K562 (cell line): ENCODE data around the gene C3orf85. TPM values are rescaled to one million over a fixed set of nuclear protein-coding genes. Genes with fewer than 3 reads are reported as not detected.

ENCODE experiments used
- ATAC-seq: fragments of 200-7000 bp; cut with Tn5 transposase; 3 replicates; pipeline ENCODE4 v1.9.1; 2020; ENCODE audit warnings: moderate library complexity
- BruUV-seq: library from RNA; stranded (reverse); fragments of 400-500 nt; replicated peaks from 2 replicates; lab custom pipeline; 2021; lab: Mats Ljungman, UMichigan
- CTCF ChIA-PET: fragments of 300-600 bp; formaldehyde crosslinking; extraction: SDS; loops from one replicate; lab custom pipeline; 2021; ENCODE audit warnings: low intra/inter-chr PET ratio; lab: Yijun Ruan, JAX
- POLR2A ChIA-PET: fragments of 300-600, 350-650 bp; sonication (Branson Sonifier 250); formaldehyde crosslinking; extraction: SDS; loops from one replicate; lab custom pipeline; 2021; ENCODE audit warnings: antibody characterized with exemption, inconsistent platforms; lab: Yijun Ruan, JAX
- DNase-seq, 4 experiments: peaks; one replicate each; pipeline versions ENCODE4 v3.0.0 to v3.0.0-alpha.2; 2011 to 2018; ENCODE audit warnings: low spot score in 3 of 4, mixed read lengths in 3 of 4; ENCODE audit errors: extremely low read depth in 1 of 4
- FAIRE-seq: peaks from 2 replicates; lab custom pipeline; 2011; peaks lifted over from hg19 to GRCh38; lab: Jason Lieb, UNC
- H2AFZ ChIP-seq: 2 replicates; pipeline ENCODE4 v1.6.0; 2011; ENCODE audit warnings: low read depth, low read length, control low read depth, inconsistent platforms
- H3K27ac ChIP-seq: fragments of 200-600 bp; 3 replicates; pipeline ENCODE4 v1.8.0; 2011; ENCODE audit warnings: low read depth, mild to moderate bottlenecking, control low read depth, inconsistent platforms, low read length, moderate library complexity, mixed read lengths; ENCODE audit errors: extremely low read depth
- H3K27me3 ChIP-seq, 2 experiments: fragments of 300-600 bp in 1 of 2; 2 replicates in 1 of 2; 3 replicates in 1 of 2; pipeline versions ENCODE4 v1.6.0 to v1.8.0; 2011; ENCODE audit warnings: inconsistent platforms in 2 of 2, low read length in 2 of 2, mild to moderate bottlenecking in 1 of 2, mixed read lengths in 1 of 2, moderate library complexity in 1 of 2; ENCODE audit not compliant: control insufficient read depth in 2 of 2, insufficient read depth in 2 of 2
- H3K36me3 ChIP-seq: fragments of 300-600 bp; 3 replicates; pipeline ENCODE4 v1.8.0; 2011; ENCODE audit warnings: mild to moderate bottlenecking, low read length, inconsistent platforms; ENCODE audit not compliant: control insufficient read depth, insufficient read depth
- H3K4me1 ChIP-seq, 2 experiments: fragments of 200-600 bp in 1 of 2; replicated peaks in 1 of 2; 2 replicates in 1 of 2; 3 replicates in 1 of 2; pipeline versions ENCODE4 v1.5.1 to v1.8.0; 2011; ENCODE audit warnings: inconsistent platforms in 2 of 2, low read length in 2 of 2, mild to moderate bottlenecking in 1 of 2, mixed read lengths in 1 of 2, moderate library complexity in 1 of 2; ENCODE audit not compliant: control insufficient read depth in 2 of 2, insufficient read depth in 2 of 2
- H3K4me2 ChIP-seq: 2 replicates; pipeline ENCODE4 v1.6.1; 2011; ENCODE audit warnings: low read length, control low read depth, inconsistent platforms, mixed read lengths; ENCODE audit not compliant: insufficient read depth
- H3K4me3 ChIP-seq: fragments of 200-600 bp; sonication (generic), shearing (Covaris generic); 2 replicates; pipeline ENCODE4 v1.5.1; 2016; ENCODE audit warnings: control low read depth, inconsistent platforms
- H3K79me2 ChIP-seq: fragments of 200-600 bp; 3 replicates; pipeline ENCODE4 v1.8.0; 2011; ENCODE audit warnings: low read length, inconsistent platforms; ENCODE audit not compliant: control insufficient read depth, insufficient read depth
- H3K9ac ChIP-seq, 2 experiments: 2 replicates each; pipeline versions ENCODE4 v1.6.0 to v1.6.1; 2011; ENCODE audit warnings: low read depth in 2 of 2, low read length in 2 of 2, control low read depth in 1 of 2, inconsistent platforms in 1 of 2, mild to moderate bottlenecking in 1 of 2, mixed read lengths in 1 of 2; ENCODE audit not compliant: insufficient read depth in 1 of 2
- H3K9me1 ChIP-seq: one replicate; pipeline ENCODE4 v1.6.0; 2011; ENCODE audit warnings: inconsistent platforms, mild to moderate bottlenecking, low read length, moderate library complexity; ENCODE audit not compliant: control insufficient read depth, insufficient read depth
- H3K9me3 ChIP-seq: replicated peaks from 2 replicates; pipeline ENCODE4 v1.5.1; 2011; ENCODE audit warnings: low read depth, low read length, inconsistent platforms; ENCODE audit not compliant: control insufficient read depth, insufficient read depth
- H4K20me1 ChIP-seq: replicated peaks from 2 replicates; pipeline ENCODE4 v1.6.1; 2011; ENCODE audit warnings: low read length, inconsistent platforms, mixed read lengths; ENCODE audit not compliant: control insufficient read depth, insufficient read depth
- HMG20A ChIP-seq: fragments of 450-650 bp; formaldehyde crosslinking; conservative IDR thresholded peaks from 2 replicates; pipeline ENCODE4 v1.4.0; 2020; ENCODE audit warnings: mild to moderate bottlenecking, mixed read lengths
- LEF1 ChIP-seq: fragments of 450-650 bp; IDR thresholded peaks from 2 replicates; pipeline ENCODE4 v1.6.1; 2016; ENCODE audit warnings: mild to moderate bottlenecking
- ZNF316 ChIP-seq: fragments of 450-650 bp; IDR thresholded peaks from 2 replicates; pipeline ENCODE4 v1.6.1; 2016
- ZNF318 ChIP-seq, 2 experiments: fragments of 450-650 bp; IDR thresholded peaks; 2 replicates each; pipeline ENCODE4 v1.6.1; 2016; ENCODE audit warnings: mild to moderate bottlenecking in 2 of 2, borderline replicate concordance in 1 of 2, low read depth in 1 of 2, moderate library complexity in 1 of 2
- ZNF699 ChIP-seq: fragments of 250-450 bp; sonication (Bioruptor Pico); IDR thresholded peaks from 2 replicates; pipeline ENCODE4 v1.8.0; 2021; ENCODE audit warnings: mild to moderate bottlenecking, moderate library complexity; ENCODE audit not compliant: insufficient replicate concordance
- WGBS: fragments of 100-300 bp; shearing (Covaris generic); methylation state at CpG from one replicate; pipeline ENCODE4 v1.1.6; 2016; ENCODE audit warnings: low coverage, mixed read lengths; ENCODE audit not compliant: insufficient coverage; ENCODE audit errors: missing lambda C conversion rate; 5-methylcytosine and 5-hydroxymethylcytosine counted together
- in situ Hi-C: fragments of 300-500 bp; cut with MboI; formaldehyde crosslinking; loops from 4 replicates; pipeline ENCODE4 v1.15.0; 2018; ENCODE audit warnings: inconsistent platforms, mixed read lengths
- intact Hi-C: fragments of 100-400 bp; cut with micrococcal nuclease; formaldehyde crosslinking; loops from 2 replicates; pipeline ENCODE4 v1.14.2; 2022
- polyA plus RNA-seq, 8 experiments: library from polyadenylated mRNA; depleted of rRNA in 4 of 8; stranded (reverse) in 5 of 8; unstranded in 3 of 8; fragments of >200 nt; fragmentation: Nextera tagmentation in 2 of 8; fragmentation: Illumina TruSeq in 1 of 8; extraction: Ambion mirVana in 2 of 8; extraction: Trizol in 1 of 8; gene quantifications; 2 replicates each; pipeline versions ENCODE4 v1.2.1 to v1.2.3, GENCODE V29; 2011 to 2014; ENCODE audit warnings: inconsistent platforms in 1 of 8, missing spikeins in 1 of 8
- total RNA-seq, 7 experiments: library from RNA; depleted of rRNA in 6 of 7; stranded (reverse); fragments of >200 nt in 6 of 7; fragmentation: Illumina TruSeq in 2 of 7; extraction: Trizol in 2 of 7; gene quantifications; 2 replicates each; pipeline versions ENCODE4 v1.2.1 to v1.2.3, GENCODE V29; 2011 to 2021; ENCODE audit warnings: low replicate concordance in 1 of 7

Gene C3orf85
- total and polyA plus RNA-seq, 9 of the 15 experiments (the other 6 are each of a cell fraction or from before 2014, with no cell fraction given), result not detected

- H4K20me1 ChIP-seq, result no peaks in the 10 kb centered on the region
- in situ Hi-C loops, result no loop called here
- no peak overlapping the region for H3K4me3 ChIP-seq
- H3K9me1 ChIP-seq, result no peaks in the 10 kb centered on the region
- no peaks in the 10 kb centered on the region for H3K36me3 ChIP-seq
- H3K9ac ChIP-seq, result no peak overlapping the region
- TF ChIP-seq ZNF699 (CRISPR knock-in tag) (no peak), ZNF316 (no peak), LEF1 (no peak), ZNF318 (IDR thresholded peaks at IDR 0.05; ENCODE audit: borderline replicate concordance in 1 of 2, low read depth in 1 of 2) (no peak), HMG20A (CRISPR knock-in tag) (no peak)
- TF ChIP-seq, all 486 proteins: peak for 0
- Histone ChIP-seq H2AFZ (no peak overlapping the region), H3K27ac (no peak overlapping the region), H3K4me2 (no peak overlapping the region), H3K27me3 (no peaks in the 10 kb centered on the region), H3K4me1 (no peaks in the 10 kb centered on the region), H3K9me3 (no peaks in the 10 kb centered on the region), H3K79me2 (no peaks in the 10 kb centered on the region)
- DNase-seq (no peak), ATAC-seq (no peak), FAIRE-seq (no peak)
- POLR2A ChIA-PET, result no interaction called here
- CTCF ChIA-PET, result interaction anchor here (0.6 kb wide), 1 partner anchor 563 kb away, joined by 4 read pairs; no protein-coding TSS in a partner anchor
- WGBS, result 0% methylated on average over 4 of the region's 4 CpGs
- BruUV-seq, result no TSS peak
- intact Hi-C loops, result no loop called here
Observed at GRCh38 chr3:109131276-109131675, 5.2 kb upstream of the C3orf85 start.
